GM18502 (cell line): Measurements from ENCODE around the gene MAN2B1.
"Not testable (repeated sequence)": the region's sequence is repeated elsewhere in the genome, so short reads cannot be mapped to it uniquely, and the experiment has no call there.

Experiments used
- ATAC-seq: cut with Tn5 transposase; IDR thresholded peaks from one replicate; pipeline ENCODE4 v1.9.1; 2021; ENCODE audit warnings: mild to moderate bottlenecking; ENCODE audit not compliant: unreplicated experiment, poor library complexity

MAN2B1 gene

DNA sequence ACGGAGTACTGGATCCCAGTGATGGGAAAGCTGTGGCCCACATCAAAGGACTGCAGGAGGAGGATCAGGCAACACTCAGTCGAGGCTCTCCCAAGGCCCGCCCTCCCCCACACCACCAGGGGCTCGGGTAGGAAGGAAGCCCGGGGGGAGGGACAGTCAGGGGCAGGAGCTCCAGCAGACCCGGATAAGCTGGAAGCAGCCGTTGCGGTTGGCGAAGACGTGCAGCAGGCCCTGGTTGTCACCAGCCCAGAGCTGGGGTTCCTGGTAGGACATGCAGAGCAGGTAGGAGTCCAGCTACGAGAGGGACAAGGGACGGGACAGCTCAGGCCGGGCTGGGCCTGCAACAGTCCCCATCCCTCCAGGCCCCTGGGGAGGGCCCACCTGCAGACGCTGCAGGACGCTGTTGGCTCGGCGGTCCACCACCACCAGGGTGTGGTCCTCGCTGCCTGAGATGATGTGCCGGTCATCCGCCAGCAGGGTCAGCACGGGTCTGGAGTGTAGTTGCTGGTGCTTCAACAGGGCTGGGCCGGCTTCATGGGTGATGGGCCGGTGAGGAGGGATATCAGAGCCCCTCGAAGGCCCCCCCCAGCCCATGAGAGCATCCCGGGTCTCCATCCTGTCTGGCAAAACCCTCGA, 23.2 kb upstream of the MAN2B1 start:
- no peak for ATAC-seq

DNA sequence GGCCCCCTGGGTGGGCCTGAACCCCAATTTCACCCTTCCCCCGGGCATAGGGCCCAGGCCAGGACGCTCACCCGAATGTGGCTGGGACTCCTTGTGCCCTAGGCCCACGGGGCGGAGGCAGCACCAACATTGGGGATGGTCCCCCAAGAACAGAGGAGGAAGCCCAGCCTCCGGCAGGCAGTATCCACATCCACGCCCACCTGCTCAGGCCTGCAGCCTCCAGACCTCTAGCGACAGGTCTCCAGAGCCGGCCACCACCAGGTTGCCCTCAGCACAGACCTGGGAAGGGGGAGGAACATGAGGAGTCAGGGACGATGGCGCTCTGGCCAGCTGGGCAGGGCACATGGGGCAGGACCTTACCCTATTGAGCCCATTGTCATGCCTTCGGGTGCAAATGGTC, 22.5 kb upstream of the MAN2B1 start:
- ATAC-seq = no peak

DNA sequence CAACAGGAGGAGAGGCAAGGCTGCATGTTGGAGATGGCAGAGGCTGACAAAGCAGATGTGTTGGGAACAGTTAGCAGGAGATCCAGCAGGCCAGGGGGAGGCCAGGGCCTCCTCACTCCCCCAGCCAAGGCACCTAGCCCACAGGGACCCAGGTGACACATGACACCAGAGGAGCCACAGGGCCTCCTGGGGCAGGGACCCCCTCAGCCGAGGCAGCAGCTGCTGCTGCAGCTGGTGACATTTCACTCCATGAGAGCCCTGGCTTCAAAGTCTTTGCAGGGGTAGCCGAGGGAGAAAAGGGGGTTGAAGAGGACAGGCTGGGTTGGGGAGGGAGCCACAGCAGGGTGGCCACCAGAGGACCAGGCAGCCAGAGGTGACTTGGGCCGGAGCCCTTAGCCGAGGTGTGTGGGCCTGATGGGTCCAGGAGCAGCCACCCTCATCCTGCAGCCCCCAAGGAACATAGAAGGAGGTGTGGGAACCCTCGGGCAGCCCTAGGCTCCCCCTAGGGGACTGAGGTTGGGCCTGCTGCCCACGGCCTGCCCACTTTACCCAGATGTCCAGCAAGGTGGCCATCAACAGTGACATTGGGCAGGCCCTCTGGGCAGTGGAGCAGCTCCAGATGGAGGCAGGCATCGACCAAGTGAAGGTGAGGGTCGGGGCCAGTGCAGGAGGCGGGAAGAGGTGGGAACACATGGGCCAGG, 21.1 kb upstream of the MAN2B1 start, which contains the start of gene GNG14:
Gene GNG14, plus strand, starts transcription at position 503 of the 701 bp plus-strand sequence. Its CDS starts 51 bp downstream, at position 554.
- no peak for ATAC-seq

DNA sequence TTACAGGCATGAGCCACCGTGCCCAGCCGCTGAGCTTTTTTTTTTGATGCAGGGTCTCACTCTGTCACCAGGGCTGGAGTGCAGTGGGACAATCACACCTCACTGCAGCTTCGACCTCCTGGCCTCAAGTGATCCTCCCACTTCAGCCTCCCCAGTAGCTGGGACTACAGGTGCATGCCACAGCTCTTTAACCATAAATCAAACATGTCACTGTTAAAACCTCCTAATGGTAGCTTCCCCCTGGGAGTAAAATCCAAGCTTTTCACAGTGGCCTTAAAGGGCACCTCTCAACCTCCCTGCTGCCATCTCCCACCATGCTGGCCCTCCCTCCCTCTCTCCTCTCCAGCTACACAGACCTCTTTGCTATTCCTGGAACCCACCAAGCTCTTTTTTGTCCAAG, 19.3 kb upstream of the MAN2B1 start:
- ATAC-seq = no peak

GRCh38 chr19:12681074-12681987, 14.8 kb upstream of the MAN2B1 start, which contains the start of gene DHPS:
TSS of gene DHPS (minus strand) at chr19:12681880. CDS start at chr19:12681766, 114 bp downstream.
- ATAC-seq = peak; percentile 75

- ATAC-seq = no peak
Observed at GRCh38 chr19:12680034-12680433, 13.5 kb upstream of the MAN2B1 start.

DNA sequence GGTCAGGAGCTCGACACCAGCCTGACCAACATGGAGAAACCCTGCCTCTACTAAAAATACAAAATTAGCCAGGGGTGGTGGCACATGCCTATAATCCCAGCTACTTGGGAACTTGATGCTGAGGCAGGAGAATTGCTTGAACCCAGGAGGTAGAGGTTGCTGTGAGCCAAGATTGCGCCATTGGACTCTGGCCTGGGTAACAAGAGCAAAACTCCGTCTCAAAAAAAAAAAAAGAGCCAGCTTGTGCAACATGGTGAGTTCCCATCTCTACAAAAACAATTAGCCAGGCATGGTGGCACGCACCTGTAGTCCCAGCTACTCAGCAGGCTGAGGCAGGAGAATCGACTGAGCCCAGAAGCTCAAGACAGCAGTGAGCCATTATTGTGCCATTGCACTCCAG, 11.5 kb upstream of the MAN2B1 start:
- ATAC-seq = not testable (repeated sequence)

GRCh38 chr19:12676928-12677327, 10.4 kb upstream of the MAN2B1 start:
- no peak for ATAC-seq

DNA sequence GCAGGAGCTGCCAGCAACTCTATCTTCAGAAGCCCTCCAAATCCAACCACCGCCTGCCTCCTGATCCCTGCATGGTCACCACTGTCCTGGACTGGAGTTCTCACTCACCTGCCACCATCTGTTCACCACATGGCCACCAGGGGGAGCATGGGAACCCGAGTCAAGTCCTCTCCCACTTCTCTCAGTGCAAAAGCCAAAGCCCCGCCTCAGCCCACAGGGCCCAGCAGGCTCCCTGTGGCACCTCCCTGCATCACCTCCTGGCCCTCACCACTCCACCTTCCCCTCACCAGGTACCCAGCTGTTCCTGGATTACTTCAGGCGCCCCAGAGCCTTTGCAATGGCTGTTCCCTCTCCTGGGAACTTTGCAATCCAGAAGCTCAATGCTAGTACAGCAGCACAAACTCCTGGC, 9.8 kb upstream of the MAN2B1 start:
- ATAC-seq = no peak

DNA sequence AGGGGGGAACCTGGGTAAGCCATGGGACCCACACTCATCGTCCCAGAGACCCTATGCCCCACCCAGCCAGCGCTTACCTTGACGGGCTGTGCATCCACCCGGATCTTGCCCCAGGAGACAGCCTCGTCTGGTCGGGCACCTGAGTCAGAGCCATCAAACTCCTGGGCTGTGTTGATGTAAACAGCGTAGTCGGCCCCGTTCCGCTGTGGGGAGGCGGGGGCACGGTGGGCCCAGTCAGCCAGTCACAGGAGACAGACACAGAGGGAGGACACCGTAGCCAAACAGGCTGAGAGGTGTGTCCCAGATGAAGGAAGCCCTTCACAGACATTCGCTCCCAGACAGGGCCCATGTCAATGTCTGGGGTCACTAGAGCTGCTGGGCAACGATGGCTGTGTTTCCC, 9.4 kb upstream of the MAN2B1 start:
- no peak for ATAC-seq

GRCh38 chr19:12675399-12675798, 8.9 kb upstream of the MAN2B1 start:
- no peak for ATAC-seq

DNA sequence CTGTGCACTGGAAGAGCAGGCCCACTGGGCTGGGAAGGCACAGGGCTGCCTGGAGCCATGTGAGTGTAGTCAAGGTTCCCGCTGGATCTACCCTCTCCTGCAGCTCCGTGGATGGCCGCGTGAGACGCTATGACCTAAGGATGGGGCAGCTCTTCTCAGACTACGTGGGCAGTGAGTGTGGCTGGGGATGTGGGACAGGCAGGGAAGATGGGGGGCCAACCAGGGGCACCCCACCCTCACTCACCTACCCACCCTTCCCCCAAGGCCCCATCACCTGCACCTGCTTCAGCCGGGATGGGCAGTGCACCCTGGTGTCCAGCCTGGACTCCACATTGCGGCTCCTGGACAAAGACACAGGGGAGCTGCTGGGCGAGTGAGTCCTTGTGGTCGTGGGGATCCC, 6.2 kb upstream of the MAN2B1 start:
- ATAC-seq = no peak

GRCh38 chr19:12670159-12670928, 3.8 kb upstream of the MAN2B1 start:
- no peak for ATAC-seq

- ATAC-seq = peak; percentile 43
Observed at GRCh38 chr19:12669270-12670158, 3.0 kb upstream of the MAN2B1 start.

GRCh38 chr19:12668932-12669269, 2.4 kb upstream of the MAN2B1 start:
- ATAC-seq = peak; percentile 7

DNA sequence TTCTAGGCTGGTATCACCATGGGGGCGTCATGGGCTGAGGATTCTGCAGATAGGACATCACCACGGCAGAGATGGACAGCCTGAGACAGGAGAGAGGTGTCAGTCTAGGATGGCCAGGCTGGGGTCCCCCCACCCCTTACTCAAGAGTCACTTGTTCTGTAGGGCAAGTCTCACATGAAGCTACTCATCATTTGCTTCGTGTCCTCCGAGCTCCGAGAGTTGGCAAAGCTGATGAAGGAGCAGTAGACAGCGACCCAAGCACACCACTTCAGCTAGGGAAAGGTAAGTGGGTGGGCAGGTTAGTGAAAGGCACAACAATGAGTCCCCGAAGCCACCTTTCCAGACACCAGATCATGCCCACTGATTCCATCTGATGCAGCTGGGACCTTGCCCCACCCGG, 1.8 kb upstream of the MAN2B1 start:
- no peak for ATAC-seq

- ATAC-seq = no peak
Observed at GRCh38 chr19:12667731-12668302, 1.3 kb upstream of the MAN2B1 start.

GRCh38 chr19:12665671-12666264, 774 bp downstream of the MAN2B1 start:
- ATAC-seq = no peak

DNA sequence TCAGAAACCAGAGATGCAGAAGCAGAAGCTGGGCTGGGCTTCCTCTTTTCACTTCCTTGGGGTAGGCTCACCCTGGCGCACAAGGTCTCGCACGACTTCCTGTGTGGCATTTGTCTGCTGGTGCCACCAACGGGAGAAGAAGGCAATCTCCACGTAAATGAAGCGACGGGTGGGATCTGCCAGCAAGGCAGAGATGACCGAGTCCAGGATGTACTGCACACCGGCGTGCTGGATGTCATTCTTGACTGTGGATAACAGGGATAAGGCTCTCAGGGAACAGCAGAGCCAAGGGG, 1.3 kb downstream of the MAN2B1 start:
- no peak for ATAC-seq
